GM18498 (cell line): ENCODE data around the gene MCF2L.

Source experiments
- ATAC-seq: cut with Tn5 transposase; IDR thresholded peaks from one replicate; pipeline ENCODE4 v1.9.1; 2021; ENCODE audit warnings: mild to moderate bottlenecking, moderate library complexity; ENCODE audit not compliant: unreplicated experiment

Gene MCF2L

DNA sequence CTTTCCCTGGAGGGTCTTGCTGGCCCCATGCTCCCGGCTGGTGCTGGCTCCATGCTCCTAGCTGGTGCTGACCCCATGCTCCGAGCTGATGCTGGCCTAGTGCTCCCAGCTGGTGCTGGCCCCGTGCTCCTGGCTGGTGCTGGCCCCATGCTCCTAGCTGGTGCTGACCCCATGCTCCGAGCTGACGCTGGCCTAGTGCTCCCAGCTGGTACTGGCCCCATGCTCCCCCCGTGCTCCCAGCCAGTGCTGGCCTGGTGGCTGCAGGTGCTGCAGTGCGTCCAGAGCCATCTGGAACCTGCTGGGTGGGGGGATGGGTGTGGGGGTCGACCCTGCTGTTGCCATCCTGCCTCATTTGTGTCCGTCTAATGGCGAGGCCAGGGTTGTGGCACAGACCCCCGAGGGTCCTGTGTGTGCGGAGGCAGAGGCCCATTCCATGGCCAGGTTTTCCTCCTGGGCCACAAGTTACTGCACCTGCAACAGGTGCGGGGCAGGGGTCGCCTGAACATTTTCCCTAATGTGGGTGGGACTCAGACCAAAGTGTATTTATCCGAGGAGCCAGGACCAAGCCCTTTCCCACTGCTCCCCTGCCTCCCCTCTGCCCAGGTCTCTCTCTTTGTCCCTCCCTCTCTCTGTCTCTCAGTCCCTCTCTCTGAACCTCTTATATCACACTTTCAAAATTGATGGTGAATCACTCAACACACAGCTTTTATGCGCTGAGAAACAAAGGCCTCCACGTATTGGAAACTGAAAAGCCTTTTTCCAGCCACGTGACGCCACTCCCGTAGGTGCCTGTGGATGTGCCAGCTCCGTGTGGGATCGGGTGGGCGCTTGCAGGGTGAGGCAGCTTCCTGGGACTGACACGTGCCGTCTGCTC, 45.1 kb downstream of the MCF2L start:
- ATAC-seq: no peak

DNA sequence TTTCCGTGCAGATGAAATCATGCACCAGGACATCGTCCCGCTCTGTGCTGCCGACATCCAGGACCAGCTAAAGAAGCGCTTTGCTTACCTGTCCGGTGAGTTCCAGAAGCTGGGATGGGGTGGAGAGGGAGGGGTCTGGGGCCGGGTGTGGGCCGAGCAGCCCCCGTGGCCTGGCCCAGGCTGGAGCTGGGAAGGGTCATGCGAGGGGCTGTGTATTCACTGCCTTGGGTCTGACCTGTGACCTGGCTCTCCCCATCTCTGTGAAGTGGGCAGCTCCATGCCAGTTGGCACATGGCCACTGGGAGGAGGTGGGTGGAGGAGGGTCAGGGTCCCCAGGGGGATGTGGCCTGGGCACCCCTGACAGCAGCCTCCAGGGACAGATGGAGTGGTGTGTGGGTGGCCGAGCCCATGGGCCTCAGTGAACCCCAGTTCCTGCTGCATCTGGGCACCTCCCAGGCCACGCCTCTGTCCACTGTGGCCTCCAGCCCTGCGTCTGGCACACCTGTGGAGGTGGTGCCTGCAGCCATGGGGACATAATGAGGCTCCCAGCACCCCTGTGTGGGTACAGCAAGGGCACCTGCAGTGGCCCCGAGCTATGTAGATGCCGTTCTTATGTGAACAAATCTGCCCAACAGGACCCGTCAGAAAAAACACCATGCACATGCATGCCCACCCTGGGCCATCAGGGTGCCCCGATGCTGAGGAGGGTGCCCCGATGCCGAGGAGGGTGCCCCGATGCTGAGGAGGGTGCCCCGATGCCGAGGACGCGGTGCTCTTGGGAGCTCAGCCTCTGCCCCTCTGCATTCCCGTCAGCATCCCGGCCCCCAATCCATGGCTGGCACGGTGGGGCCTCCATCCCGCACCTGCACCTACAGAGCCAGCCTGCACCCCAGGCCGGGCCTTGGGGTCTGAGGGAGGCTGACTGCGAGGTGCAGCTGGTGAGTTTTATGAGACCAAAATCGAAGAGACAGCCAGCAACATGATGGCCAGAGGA, 46.0 kb downstream of the MCF2L start:
- ATAC-seq: no peak

DNA sequence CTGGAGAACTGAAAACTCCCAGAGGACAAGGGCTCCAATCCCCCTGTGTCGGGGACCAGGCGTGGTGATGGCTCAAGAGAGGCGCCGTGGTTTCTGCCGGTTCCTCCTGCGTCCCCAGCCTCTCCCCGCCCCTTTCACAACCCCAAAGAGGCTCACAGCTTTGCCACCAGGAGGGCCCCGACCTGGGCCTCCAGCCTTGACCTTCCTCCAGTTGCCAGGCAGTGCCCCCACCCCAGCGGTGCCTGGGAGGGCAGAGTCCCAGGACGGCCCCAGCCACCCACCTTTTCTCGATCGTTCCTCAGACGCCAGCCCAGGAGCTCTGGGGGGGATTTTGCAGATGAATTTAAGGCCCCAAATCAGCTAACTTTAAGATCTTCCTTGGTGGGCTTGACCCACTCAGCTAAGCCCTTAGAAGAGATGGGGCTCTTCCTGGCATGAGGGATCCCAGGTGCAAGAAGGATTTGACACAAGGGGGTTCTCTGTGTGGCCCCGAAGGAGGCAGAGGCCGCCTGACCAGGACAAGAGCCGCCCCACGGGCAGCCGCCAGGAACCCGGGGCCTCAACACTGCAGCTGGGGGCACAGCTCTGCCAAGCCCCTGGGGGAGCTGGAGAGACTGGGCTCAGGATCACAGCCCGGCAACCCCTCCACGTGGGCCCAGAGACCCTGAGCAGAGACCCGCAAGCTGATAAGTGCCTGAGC, 47.0 kb downstream of the MCF2L start:
- no peak for ATAC-seq

DNA sequence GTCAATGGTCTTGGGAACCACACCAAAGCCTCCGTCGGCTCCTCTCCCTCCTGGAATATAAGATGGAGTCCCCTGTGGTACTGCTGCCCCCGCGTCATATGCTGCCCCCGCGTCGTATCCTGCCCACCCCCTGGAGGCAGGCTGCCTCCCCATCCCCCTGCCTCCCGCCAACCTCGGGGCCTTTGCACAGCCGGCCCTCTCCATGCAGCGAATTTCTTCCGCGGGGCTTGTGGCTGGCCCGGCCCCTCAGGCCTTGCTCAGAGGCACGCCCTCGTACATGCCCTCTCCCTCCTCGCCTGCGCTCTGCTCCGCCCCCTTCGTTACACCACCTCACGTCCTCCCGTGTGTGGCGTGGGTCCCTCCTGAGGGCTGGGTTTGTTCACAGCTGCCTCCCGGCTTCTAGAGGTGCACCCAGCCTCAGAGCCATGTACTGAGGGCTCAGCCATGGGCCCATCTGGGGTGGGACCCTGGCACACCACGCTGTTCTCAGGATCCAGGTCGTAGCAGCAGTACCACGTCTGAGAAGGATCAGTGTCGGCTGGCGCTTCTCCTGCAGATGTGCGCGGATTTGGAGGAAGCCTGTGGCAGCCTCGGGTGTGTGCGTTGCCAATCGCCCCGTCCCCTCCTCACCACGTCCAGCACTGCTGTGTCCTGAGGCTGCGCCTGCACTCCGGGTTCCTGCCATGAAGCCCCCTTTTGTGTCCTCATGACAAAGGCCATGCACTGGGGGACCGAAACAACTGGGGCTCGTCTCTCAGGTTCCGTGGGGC, 47.7 kb downstream of the MCF2L start:
- no peak for ATAC-seq

DNA sequence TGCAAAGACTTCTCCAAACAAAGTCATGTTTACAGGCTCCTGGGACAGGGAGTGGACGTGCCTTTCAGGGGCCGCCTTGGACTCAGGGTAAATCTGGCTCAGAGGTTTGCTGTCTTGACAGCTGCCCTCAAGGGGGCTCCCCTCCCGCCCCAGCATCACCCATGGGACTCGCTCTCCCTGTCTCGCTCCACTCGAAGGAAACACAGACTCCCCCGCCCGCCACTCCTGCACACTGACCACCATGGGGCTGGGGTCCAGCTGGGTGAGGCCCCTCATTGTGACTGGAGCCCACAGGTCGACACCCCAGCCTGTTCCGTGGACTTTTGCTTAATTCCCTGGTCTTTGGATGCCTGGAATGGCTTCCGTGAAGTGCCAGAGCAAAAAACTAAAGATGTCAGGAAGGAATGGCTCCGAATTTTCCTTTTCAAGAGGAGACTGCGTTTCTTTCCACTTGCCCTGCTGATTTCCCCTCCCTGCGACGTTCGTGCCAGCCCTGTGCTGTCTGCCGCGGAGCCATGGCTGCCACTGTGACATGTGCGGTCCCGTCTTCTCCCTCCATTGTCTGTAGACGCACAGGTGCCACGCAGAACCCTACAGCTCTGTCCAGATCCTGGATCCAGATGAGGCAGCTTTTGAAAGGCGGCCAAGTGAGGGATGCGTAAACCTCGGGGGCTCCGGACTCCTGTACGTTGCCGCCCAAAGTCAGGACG, 48.6 kb downstream of the MCF2L start:
- no peak for ATAC-seq

DNA sequence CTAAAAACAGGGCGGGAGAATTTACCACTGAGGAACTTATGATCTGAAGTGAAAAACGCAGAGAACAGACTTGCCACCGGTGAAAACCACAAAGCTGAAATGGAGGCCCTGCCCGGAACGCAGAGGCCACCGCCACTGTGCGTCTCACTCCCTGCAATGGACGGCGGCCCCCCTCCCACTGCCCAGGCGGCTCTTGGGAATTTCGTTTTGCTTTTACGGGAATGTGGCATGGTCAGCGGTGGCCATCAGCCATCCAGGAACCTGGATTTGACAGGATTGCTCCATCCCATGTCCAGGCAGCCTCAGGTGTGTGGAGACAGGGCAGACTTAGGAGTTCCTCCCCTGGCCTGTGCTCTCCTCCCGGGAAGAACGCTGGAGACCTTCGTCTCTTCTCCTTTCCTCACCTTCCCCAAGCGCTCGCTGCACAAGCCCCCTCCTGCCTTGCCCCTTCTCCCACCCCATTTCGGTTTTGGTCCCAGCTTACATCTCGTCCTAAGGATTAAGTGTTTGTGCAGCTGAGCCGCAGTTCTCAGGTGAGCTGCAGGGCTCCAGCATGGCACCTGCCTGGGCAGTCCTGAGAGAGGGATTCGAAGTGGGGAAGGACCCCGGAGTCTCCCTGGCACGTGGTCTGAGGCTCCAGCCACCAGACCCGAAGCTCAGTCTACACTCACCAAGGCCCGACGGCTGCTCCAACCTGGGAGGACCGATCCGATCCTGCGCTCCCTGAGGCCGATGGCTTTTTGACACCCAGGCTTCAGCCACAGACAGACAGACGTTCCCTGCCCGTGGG, 49.9 kb downstream of the MCF2L start:
- ATAC-seq: no peak

DNA sequence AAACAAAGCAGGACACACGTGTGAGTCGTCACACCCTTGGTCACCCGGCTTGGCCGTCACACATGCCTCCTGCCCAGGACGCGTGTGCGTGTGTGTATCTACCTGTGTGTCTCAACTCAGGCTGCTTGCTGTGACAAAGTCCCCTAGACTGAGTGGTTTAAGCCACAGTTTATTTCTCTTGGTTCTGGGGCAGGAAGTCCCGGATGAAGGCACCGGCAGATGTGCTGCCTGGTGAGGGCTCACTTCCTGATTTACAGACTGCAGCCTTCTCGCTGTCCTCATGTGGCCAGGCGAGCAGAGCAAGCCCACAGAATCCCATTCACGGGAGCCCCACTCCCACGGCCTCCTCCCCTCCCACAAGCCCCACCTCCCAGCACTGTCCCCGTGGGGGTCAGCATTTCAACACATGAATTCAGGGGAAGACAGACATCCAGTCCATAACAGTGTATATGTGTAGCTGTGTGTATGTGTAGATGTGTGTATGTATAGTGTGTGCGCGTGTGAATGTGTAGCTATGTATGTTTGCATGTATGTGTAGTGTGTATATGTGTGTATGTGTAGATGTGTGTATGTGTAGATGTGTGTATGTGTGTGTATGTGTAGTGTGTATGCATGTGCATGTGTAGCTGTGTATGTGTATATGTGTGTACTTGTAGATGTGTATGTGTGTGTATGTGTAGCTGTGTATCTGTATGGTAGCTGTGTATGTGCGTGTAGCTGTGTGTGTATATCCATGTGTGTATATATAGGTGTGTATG, 51.5 kb downstream of the MCF2L start:
- no peak for ATAC-seq

DNA sequence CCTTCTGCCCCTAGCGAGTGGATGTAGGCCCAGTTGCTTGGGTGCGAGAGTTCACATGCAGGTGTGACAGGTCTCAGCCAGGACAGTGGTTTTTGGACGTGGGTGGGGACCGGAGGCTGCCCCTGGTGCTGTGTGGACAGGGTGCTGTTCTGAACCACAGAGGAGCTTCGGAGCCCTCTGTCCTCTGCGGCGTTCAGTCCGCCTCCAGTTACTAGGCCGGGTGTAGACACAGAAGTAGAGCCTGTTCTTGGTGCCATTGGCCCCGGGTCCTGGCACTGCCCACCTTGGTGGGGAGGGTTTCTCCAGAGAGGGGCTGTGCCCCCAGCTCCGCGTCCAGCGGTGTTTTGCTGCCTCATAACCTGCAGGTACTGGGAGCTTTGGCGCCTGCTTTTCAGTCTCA, 52.4 kb downstream of the MCF2L start:
- ATAC-seq: no peak

DNA sequence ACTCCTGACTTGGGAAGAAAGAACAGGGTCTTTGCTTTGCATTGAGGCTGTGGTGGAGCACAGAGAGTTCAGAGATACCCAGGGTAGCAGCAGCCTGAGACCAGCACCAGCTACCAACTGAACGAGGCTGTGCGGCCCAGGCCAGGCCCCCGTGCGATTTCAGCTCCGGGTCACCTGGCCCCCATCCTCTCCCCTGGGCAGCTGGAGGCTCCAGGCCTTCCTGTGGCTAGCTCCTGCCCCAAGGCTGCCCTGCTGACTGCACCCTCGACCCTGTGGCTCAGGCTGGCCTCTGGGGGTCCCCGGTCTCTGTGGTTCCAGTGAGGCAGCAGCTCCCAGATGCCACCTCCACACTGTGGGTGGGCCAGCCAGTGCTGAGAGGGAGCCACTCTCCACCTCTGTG, 52.8 kb downstream of the MCF2L start:
- no peak for ATAC-seq

DNA sequence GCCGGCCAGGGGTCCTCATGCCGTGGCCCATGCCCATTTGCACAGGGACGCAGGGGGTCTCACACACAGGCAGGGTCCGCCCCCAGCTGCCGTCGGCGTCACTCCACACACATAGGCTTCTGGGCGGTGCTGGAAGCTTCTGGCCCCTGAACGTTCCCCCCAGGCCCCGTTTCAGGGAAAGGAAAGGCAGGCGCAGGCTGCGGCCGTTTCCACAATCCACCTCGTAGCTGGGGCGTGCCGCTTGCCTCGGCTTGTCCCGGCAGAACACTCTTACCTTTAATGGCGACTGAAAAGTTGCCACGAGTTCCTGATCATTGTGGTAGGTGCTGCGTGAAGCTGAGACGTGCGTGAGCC, 53.4 kb downstream of the MCF2L start:
- no peak for ATAC-seq

DNA sequence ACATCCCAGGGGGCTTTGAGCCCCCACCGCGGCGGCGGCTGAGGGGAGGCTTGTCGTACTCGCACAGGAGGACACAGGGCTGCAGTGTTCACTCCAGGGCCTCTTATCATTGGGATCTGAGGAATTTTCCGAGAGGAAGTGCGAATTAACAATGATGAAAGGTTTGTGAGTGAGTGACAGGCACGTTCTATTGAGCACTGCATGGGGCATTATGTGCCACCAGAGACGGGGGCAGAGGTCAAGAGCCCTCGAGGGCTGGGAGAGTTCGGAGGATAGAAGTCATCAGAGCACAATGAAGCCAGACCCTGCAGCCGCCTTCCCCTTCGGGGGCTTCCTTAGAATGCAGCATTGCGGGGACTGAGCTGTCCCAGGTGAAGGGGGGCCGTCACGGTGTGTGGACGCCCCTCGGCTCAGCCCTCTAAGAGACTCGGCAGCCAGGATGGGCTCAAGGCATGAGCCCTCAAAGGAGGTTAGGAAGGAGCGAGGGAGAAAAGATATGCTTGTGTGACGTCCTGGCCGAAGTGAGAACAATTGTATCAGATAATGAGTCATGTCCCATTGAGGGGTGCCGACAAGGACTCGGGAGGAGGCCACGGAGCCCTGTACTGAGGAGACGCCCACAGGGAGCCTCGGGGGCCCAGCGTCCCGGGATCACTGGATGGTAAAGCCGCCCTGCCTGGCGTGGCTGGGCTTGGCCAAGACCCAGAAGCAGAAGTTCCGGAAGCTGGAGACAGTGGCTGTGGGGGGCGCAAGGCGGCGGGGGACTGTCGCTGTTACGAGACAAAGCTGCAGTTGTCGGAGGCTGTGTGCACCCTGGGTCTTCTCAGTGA, 53.9 kb downstream of the MCF2L start:
- ATAC-seq: no peak

DNA sequence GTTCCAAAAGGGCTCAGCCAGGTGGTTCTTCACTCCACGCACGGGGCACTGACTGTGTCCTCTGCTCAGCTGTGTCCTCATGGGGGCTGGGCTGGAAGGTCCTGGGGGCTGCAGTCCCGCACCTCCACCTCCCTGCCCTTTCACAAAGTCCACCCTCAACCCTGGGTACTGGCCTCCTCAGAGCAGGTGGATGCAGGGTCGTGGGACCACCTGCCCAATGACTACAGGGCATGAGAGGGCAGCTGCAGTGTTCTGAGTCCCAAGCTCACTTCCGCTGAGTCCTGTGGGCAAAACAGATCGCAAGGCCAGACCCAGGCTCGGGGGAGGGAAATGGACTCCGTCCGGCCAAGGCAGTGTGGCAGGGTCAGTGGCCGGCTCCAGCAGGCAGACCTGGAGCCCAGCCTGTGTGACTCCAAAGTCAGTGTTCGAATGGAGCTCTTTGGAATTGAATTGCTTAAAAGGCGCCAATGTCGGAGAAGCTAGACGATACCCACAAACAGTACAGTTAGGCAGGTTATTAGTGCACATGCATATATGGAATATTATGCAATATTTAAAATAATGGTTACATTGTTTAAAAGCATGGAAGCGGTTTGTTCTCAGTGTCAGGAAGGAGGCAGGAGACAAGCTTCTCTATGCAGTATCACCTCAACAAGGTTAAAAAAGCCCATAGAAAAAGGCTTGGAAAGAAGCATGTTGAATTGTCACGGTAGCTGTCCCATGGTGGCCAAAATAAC, 54.8 kb downstream of the MCF2L start:
- ATAC-seq: no peak

DNA sequence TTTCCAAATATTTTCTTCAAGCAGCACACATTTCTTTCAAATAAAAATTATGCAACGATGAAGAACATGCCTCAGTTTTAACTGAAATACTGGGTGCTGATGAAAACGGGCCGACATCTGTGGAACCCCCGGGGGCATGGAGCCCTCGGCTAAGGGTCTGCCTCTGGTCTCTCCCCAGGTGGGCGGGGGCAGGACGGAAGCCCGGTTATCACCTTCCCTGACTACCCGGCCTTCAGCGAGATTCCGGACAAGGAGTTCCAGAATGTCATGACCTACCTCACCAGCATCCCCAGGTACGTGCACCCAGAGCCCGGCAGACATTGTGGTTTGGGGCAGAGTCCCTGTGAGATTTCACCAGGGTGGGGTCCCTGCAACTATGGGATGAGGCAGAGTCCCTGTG, 55.5 kb downstream of the MCF2L start:
- ATAC-seq: no peak

DNA sequence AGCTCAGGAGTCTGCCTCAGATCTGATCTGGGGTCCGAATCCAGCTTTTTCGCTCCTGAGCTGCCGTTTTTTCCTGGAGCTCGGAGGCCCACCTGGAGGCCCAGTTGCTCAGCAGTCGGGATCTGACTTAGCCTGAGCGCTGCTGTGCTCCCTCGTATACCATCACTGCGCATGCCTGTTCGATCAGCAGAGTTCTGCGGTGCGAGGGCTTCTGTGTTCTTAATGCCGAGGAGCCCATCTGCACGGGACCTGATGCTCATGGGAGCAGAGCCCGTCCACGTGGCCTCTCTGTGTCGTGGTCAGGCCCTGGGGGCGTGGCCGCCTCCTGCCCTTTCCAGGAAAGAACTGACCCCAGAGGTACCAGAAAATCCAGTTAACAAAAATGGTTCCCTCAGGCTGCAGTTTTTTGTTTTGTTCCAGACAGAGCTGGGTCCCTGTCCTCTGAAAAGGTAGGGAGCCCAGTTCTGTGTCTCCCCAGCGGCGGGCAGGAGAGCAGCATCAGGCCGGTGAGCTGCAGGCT, 57.4 kb downstream of the MCF2L start:
- no peak for ATAC-seq

DNA sequence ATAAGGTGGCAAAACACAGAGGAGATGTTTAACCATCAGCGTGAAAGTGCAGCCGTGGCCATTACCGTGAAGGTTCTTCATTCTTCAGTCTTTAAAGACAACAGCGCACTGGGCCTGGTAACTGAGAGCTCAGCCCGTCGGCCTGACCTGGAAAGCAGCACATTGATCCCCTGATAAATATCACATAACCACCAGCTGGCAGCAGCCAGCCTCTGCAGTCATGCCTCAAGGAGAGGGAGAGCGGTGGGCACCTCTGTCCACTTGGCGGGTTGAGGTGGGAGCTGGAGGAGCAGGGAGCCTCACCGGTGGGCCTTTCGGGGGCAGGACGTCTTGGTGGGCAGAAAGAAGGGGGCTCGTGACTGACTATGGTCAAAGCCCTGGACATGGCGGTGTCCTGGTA, 58.1 kb downstream of the MCF2L start:
- no peak for ATAC-seq

DNA sequence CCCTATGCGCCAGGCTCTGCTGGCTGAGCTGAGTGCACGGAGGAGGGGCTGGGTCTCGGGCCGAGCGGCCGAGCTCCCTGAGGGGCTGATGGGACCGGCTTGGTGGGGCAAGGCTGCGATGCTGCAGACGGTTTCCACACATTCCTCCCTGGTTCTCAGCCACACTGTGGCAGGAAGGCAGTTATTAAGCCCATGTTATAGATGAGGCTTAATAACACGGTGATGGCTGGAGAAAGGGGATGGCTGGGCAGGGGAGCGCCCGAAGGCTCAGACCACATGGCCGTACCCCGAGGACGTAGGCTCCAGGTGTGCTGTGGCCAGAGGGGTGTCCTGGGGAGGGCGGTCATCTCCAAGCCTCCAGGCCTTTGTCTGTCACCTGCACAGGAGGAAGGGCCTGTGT, 58.6 kb downstream of the MCF2L start:
- ATAC-seq: no peak
